ENCODE measurements around the gene TACC2. TPM values are rescaled to one million over a fixed set of nuclear protein-coding genes. Genes with fewer than 3 reads are reported as not detected.

The TACC2 gene
- total and polyA plus RNA-seq, 8 donors = 17.9 to 43.6 (median 23.6) TPM

DNA sequence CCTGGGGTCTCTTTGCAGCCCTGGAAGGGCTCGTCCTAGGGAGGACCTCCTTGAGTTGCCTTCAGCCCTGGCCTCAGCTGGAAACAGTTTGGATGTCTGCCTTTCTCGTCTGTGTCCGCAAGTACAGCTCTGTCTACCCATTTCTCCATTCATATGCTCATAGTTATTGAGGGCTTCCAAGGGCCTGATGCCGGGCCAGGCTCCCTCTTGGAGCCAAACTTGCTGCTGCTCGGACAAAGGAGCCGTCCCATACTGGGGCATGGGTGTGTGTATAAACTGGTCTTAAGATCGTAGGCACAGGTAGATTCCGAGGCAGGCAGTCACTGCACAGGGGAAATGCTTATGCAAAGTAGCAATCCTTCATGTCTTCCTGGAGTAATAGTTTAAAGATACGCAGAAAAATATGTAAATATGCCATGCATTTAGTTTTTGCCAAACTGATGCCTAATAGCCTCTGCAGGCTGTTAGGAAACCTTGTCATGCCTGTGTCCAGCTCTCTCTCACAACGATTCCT lies 165.1 kb downstream of the TACC2 start:
- Histone ChIP-seq H3K27ac (no peak overlapping the region), H3K27me3 (no peaks in the 10 kb centered on the region), H3K36me3 (no peaks in the 10 kb centered on the region), H3K4me3 (no peak overlapping the region), H3K9me3 (no peaks in the 10 kb centered on the region), H3K4me1 (no peaks in the 10 kb centered on the region)
- peak in 1 of 4 donors; percentile 2 for ATAC-seq
- no peak for FAIRE-seq
- WGBS, 2 donors = 70 to 76% methylated on average over 10 of the region's 10 CpGs
- intact Hi-C loops (cut with DNase I) = no loop called here
- no peak for DNase-seq
- TF ChIP-seq, protein P1, sequence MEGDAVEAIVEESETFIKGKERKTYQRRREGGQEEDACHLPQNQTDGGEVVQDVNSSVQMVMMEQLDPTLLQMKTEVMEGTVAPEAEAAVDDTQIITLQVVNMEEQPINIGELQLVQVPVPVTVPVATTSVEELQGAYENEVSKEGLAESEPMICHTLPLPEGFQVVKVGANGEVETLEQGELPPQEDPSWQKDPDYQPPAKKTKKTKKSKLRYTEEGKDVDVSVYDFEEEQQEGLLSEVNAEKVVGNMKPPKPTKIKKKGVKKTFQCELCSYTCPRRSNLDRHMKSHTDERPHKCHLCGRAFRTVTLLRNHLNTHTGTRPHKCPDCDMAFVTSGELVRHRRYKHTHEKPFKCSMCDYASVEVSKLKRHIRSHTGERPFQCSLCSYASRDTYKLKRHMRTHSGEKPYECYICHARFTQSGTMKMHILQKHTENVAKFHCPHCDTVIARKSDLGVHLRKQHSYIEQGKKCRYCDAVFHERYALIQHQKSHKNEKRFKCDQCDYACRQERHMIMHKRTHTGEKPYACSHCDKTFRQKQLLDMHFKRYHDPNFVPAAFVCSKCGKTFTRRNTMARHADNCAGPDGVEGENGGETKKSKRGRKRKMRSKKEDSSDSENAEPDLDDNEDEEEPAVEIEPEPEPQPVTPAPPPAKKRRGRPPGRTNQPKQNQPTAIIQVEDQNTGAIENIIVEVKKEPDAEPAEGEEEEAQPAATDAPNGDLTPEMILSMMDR (IDR thresholded peaks at IDR 0.05) = no peak

GRCh38 chr10:122154545-122155366 lies 165.8 kb downstream of the TACC2 start:
- no peak for FAIRE-seq
- 79 to 81% methylated on average over 22 of the region's 22 CpGs for WGBS, 2 donors
- Histone ChIP-seq H3K27ac (no peak overlapping the region), H3K9me3 (no peaks in the 10 kb centered on the region), H3K36me3 (no peaks in the 10 kb centered on the region), H3K4me3 (no peak overlapping the region), H3K27me3 (no peaks in the 10 kb centered on the region), H3K4me1 (no peaks in the 10 kb centered on the region)
- intact Hi-C loops (cut with DNase I) = no loop called here
- DNase-seq = no peak
- ATAC-seq = peak in 3 of 4 donors; percentile 37 to 59 (median 59)
- TF ChIP-seq, protein P1 (IDR thresholded peaks at IDR 0.05) = no peak

- no peaks in the 10 kb centered on the region for H3K27me3 ChIP-seq
Observed at GRCh38 chr10:122157451-122157850, 168.5 kb downstream of the TACC2 start.

DNA sequence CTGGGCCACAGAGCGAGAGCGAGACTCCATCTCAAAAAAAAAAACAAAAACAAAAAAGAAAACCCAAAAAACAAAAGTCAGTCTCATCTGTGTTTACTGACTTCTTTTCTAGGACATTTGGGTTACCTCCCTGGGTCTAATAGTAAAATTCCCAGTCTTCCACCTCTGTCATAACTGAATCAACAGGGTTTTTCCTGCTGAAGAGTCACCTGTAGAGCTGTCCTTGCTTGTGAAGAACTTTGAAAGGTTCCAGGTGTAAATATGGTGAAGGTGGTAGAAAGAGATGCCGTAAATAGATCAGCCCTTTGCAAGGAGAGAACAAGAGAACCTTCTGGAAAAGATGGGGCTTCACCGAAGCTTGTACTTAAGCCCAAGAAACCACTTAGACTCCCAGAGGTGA lies 169.4 kb downstream of the TACC2 start:
- Histone ChIP-seq H3K4me3 (no peak overlapping the region), H3K27me3 (no peaks in the 10 kb centered on the region), H3K36me3 (no peaks in the 10 kb centered on the region), H3K9me3 (no peaks in the 10 kb centered on the region), H3K4me1 (no peaks in the 10 kb centered on the region), H3K27ac (no peak overlapping the region)
- WGBS, 2 donors = 98 to 100% methylated on average over 4 of the region's 4 CpGs
- FAIRE-seq (no peak), DNase-seq (no peak), ATAC-seq (no peak)
- TF ChIP-seq, protein P1 (IDR thresholded peaks at IDR 0.05) = no peak
- intact Hi-C loops (cut with DNase I) = no loop called here

More at GRCh38 chr10:122157451-122157850, 168.5 kb downstream of the TACC2 start:
- no peaks in the 10 kb centered on the region for H3K4me1 ChIP-seq
- no peaks in the 10 kb centered on the region for H3K36me3 ChIP-seq
- 93 to 96% methylated on average over 5 of the region's 5 CpGs for WGBS, 2 donors
- ATAC-seq = no peak
- TF ChIP-seq, protein P1 (IDR thresholded peaks at IDR 0.05) = no peak
- intact Hi-C loops (cut with DNase I) = no loop called here
- H3K9me3 ChIP-seq = no peaks in the 10 kb centered on the region
- H3K27ac ChIP-seq = no peak overlapping the region
- H3K4me3 ChIP-seq = no peak overlapping the region
- DNase-seq = no peak
- no peak for FAIRE-seq

Data from pancreas (tissue), 10 donors.